ENCODE results near the gene ITGA5. TPM values are rescaled to one million over a fixed set of nuclear protein-coding genes. Genes with fewer than 3 reads are reported as not detected.

ITGA5 gene
- total and polyA plus RNA-seq, 9 of the 15 experiments (the other 6 are each of a cell fraction or from before 2014, with no cell fraction given), result 9.1 to 82.1 (median 47.4) TPM

DNA sequence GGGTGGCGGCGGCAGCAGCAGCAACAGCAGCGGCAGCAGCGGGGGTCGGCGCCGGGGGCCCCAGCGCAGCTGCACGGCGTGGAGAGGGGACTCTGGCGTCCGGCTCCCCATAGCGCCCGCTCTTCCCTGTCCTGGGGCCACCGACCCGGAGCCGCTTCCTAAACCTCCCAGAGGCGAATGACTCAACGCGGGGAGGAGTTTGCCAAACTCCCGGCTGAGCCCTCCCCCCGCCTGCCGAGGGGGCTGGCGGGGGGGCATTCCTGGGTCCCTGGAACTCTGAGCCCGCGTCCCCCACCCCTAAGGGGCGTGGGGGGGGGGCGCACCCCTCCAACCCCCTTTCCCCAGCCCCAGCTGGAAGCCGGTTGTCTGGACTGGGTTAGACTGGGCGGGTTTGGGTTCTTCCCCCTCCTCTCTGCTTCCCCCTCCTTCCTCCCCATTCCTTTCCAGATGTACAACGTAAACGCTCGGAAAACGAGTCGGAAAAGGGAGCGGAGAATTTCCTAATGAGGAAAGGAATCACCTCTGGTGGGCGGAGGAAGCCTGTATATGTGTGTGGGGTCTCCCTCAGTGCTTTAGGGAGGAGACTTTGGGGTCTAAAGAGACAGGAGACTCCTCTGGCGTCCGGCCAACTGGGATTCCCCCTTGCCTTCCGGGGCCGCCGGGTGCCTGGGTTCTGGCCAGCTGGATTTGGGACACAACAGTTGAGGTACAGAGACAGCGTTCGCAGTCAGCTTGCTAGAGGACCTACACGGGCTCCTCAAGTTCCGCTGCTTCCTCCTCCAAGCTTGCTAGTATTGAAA lies at the start of gene ITGA5 (continued):
- TF ChIP-seq, protein P1, sequence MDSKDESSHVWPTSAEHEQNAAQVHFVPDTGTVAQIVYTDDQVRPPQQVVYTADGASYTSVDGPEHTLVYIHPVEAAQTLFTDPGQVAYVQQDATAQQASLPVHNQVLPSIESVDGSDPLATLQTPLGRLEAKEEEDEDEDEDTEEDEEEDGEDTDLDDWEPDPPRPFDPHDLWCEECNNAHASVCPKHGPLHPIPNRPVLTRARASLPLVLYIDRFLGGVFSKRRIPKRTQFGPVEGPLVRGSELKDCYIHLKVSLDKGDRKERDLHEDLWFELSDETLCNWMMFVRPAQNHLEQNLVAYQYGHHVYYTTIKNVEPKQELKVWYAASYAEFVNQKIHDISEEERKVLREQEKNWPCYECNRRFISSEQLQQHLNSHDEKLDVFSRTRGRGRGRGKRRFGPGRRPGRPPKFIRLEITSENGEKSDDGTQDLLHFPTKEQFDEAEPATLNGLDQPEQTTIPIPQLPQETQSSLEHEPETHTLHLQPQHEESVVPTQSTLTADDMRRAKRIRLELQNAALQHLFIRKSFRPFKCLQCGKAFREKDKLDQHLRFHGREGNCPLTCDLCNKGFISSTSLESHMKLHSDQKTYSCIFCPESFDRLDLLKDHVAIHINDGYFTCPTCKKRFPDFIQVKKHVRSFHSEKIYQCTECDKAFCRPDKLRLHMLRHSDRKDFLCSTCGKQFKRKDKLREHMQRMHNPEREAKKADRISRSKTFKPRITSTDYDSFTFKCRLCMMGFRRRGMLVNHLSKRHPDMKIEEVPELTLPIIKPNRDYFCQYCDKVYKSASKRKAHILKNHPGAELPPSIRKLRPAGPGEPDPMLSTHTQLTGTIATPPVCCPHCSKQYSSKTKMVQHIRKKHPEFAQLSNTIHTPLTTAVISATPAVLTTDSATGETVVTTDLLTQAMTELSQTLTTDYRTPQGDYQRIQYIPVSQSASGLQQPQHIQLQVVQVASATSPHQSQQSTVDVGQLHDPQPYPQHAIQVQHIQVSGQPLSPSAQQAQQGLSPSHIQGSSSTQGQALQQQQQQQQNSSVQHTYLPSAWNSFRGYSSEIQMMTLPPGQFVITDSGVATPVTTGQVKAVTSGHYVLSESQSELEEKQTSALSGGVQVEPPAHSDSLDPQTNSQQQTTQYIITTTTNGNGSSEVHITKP (IDR thresholded peaks at IDR 0.05; ENCODE audit: partially characterized antibody), result no peak
- TF ChIP-seq BHLHE40 (IDR thresholded peaks at IDR 0.05; ENCODE audit: low read length) (no peak), PRMT5 (CRISPR knock-in tag; IDR thresholded peaks at IDR 0.05) (no peak), ZNF24 (IDR thresholded peaks at IDR 0.05) (no peak), C11orf30 (IDR thresholded peaks at IDR 0.05; ENCODE audit: low read depth) (no peak), SRSF7 (optimal IDR thresholded peaks at IDR 0.05; ENCODE audit: low read depth, low read length) (no peak), THRAP3 (IDR thresholded peaks at IDR 0.05; ENCODE audit: borderline replicate concordance) (no peak), ZNF184 (CRISPR knock-in tag; IDR thresholded peaks at IDR 0.05) (no peak), IFI16 (CRISPR knock-in tag; IDR thresholded peaks at IDR 0.05) (no peak), RFX7 (CRISPR knock-in tag; IDR thresholded peaks at IDR 0.05) (no peak), TAF9B (IDR thresholded peaks at IDR 0.05; ENCODE audit: partially characterized antibody) (no peak), GATA2 (CRISPR knock-in tag; IDR thresholded peaks at IDR 0.05) (no peak), BRD4 (IDR thresholded peaks at IDR 0.05) (no peak), ZBTB8A (IDR thresholded peaks at IDR 0.05; ENCODE audit: partially characterized antibody) (no peak), SIX5 (IDR thresholded peaks at IDR 0.05; ENCODE audit: borderline replicate concordance in 1 of 2, insufficient read depth in 1 of 2, low read depth in 1 of 2, low read length in 2 of 2) (no peak), ZNF57 (CRISPR knock-in tag; IDR thresholded peaks at IDR 0.05) (no peak)
- TF ChIP-seq, protein P2, sequence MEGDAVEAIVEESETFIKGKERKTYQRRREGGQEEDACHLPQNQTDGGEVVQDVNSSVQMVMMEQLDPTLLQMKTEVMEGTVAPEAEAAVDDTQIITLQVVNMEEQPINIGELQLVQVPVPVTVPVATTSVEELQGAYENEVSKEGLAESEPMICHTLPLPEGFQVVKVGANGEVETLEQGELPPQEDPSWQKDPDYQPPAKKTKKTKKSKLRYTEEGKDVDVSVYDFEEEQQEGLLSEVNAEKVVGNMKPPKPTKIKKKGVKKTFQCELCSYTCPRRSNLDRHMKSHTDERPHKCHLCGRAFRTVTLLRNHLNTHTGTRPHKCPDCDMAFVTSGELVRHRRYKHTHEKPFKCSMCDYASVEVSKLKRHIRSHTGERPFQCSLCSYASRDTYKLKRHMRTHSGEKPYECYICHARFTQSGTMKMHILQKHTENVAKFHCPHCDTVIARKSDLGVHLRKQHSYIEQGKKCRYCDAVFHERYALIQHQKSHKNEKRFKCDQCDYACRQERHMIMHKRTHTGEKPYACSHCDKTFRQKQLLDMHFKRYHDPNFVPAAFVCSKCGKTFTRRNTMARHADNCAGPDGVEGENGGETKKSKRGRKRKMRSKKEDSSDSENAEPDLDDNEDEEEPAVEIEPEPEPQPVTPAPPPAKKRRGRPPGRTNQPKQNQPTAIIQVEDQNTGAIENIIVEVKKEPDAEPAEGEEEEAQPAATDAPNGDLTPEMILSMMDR (IDR thresholded peaks at IDR 0.05 in 2 of 3, conservative IDR thresholded peaks at IDR 0.05 in 1 of 3; ENCODE audit: insufficient read depth in 2 of 3, low read depth in 1 of 3, low read length in 3 of 3), result no peak
- TF ChIP-seq, protein P3, sequence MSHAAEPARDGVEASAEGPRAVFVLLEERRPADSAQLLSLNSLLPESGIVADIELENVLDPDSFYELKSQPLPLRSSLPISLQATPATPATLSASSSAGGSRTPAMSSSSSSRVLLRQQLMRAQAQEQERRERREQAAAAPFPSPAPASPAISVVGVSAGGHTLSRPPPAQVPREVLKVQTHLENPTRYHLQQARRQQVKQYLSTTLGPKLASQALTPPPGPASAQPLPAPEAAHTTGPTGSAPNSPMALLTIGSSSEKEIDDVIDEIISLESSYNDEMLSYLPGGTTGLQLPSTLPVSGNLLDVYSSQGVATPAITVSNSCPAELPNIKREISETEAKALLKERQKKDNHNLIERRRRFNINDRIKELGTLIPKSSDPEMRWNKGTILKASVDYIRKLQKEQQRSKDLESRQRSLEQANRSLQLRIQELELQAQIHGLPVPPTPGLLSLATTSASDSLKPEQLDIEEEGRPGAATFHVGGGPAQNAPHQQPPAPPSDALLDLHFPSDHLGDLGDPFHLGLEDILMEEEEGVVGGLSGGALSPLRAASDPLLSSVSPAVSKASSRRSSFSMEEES (CRISPR knock-in tag; IDR thresholded peaks at IDR 0.05), result no peak
- TF ChIP-seq, protein P4, sequence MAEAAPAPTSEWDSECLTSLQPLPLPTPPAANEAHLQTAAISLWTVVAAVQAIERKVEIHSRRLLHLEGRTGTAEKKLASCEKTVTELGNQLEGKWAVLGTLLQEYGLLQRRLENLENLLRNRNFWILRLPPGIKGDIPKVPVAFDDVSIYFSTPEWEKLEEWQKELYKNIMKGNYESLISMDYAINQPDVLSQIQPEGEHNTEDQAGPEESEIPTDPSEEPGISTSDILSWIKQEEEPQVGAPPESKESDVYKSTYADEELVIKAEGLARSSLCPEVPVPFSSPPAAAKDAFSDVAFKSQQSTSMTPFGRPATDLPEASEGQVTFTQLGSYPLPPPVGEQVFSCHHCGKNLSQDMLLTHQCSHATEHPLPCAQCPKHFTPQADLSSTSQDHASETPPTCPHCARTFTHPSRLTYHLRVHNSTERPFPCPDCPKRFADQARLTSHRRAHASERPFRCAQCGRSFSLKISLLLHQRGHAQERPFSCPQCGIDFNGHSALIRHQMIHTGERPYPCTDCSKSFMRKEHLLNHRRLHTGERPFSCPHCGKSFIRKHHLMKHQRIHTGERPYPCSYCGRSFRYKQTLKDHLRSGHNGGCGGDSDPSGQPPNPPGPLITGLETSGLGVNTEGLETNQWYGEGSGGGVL (CRISPR knock-in tag; IDR thresholded peaks at IDR 0.05), result no peak
